Rectal smooth muscle tissue (tissue), 1 donor: ENCODE measurements around the gene LRRFIP1.

Experiments
- H3K27ac ChIP-seq: one replicate; pipeline ENCODE4 v1.7.0; 2013; ENCODE audit warnings: low read depth, low read length, inconsistent platforms
- H3K27me3 ChIP-seq: one replicate; pipeline ENCODE4 v1.7.0; 2013; ENCODE audit warnings: low read length; ENCODE audit not compliant: control insufficient read depth, insufficient read depth
- H3K36me3 ChIP-seq: one replicate; pipeline ENCODE4 v1.7.0; 2013; ENCODE audit warnings: low read length; ENCODE audit not compliant: control insufficient read depth, insufficient read depth
- H3K4me1 ChIP-seq: one replicate; pipeline ENCODE4 v1.7.0; 2013; ENCODE audit warnings: low read length; ENCODE audit not compliant: control insufficient read depth, insufficient read depth
- H3K4me3 ChIP-seq: one replicate; pipeline ENCODE4 v1.7.0; 2013; ENCODE audit warnings: low read length
- H3K9ac ChIP-seq: one replicate; pipeline ENCODE4 v1.7.0; 2013; ENCODE audit warnings: low read length

The LRRFIP1 gene

DNA sequence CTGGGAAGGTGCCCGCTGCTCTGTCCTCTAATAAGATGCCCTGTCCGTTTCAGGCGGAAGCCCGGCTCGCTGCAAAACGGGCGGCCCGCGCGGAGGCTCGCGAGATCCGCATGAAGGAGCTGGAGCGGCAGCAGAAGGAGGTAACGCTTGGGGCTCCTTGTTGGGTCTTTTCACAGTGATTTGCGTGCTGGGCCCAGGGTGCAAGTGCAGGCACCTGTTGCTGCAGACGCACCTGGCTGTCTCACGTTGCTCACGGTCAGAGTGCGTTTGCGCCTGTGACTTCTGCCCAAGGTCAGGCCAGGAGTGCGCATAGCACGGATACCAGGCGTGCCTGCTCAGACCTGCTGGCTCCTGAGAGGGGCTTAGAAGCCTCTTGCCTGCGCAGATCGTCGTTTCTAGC is 81.1 kb downstream of the LRRFIP1 start:
- H3K27ac ChIP-seq = peak overlapping the region; percentile 96
- H3K4me3 ChIP-seq = no peak overlapping the region
- no peaks in the 10 kb centered on the region for H3K36me3 ChIP-seq
- no peaks in the 10 kb centered on the region for H3K27me3 ChIP-seq
- H3K4me1 ChIP-seq = peaks cover 36% of the 10 kb centered on the region
- H3K9ac ChIP-seq = no peak overlapping the region

GRCh38 chr2:237708961-237709360 is 81.6 kb downstream of the LRRFIP1 start:
- no peaks in the 10 kb centered on the region for H3K27me3 ChIP-seq
- H3K4me1 ChIP-seq = peaks cover 33% of the 10 kb centered on the region
- no peaks in the 10 kb centered on the region for H3K36me3 ChIP-seq
- H3K9ac ChIP-seq = no peak overlapping the region
- H3K4me3 ChIP-seq = no peak overlapping the region
- H3K27ac ChIP-seq = peak overlapping the region; percentile 50

DNA sequence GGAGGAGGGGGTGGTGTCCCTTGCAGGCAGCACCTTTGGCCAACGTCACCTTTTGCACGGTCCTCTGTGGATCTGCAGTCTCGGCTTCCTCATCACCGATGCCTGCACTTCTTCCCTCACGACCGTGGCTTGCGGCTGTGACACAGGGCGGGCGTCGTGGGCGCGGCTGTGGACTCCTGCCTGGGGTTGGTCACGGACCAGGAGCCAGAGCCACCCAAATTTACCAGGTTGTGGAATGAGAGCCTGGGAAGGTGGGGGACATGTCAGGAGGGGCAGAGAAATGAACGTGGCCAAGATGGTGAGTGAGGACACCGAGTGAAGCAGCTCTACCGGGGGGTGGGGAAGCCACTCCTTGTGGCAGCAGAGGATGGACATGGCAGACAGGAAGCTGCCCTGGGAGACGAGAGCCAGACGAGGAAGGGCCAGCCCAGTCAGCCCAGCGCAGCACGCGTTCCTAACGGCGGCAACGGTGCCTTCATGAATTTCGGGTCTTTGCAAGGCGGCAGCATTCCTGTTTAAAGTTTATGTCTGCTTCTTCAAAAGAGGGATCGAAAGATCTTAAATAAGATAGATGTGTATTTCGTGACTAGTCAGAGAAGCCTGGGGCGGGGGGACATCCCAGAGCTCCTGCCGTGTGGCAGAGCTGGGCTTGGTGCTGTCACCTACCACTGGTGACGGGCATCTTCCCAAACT is 84.2 kb downstream of the LRRFIP1 start:
- H3K27ac ChIP-seq = no peak overlapping the region
- H3K4me3 ChIP-seq = no peak overlapping the region
- peaks cover 43% of the 10 kb centered on the region for H3K4me1 ChIP-seq
- H3K36me3 ChIP-seq = no peaks in the 10 kb centered on the region
- H3K9ac ChIP-seq = no peak overlapping the region
- no peaks in the 10 kb centered on the region for H3K27me3 ChIP-seq

DNA sequence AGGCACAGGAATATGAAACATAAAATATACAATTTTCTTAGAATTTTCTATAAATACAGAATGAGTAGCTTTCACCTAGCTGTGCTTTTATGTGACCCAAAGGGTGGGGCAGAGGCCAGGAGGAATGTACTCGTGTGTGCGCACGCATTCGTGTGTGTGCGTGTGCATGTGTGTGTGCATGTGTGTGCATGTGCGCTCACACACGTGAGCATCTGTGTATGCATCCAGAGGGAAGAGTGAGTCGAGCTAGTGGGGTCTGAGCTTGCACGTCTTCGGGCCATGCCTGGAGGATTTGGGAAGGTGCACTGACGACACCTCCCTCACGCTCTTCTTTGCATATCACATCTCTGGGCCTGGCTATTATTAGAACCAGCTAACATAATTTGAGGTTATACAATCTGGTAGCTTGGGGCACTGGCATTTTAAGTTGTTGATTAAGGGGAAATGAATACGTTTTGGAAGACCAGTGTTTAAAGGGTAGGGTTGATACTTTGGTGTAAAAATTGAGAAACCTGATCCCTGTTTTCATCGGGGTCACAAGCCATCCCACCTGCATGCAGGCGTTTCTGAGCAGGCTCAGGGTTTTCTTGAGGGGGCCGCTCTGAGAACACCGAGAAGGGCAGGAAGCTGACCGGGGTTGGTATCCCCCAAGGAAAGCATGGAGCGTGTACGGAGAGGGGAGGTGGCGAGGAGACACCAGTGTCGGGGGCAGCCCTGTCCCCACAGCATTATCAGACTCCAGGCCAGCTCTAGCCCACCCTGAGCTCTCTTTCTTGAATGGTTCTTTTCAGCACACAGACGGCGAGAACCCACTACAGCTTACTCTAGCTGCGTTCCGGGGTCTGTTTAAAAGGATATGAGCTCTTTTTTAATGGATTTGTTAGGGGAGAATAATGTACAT is 85.3 kb downstream of the LRRFIP1 start:
- no peaks in the 10 kb centered on the region for H3K36me3 ChIP-seq
- H3K9ac ChIP-seq = no peak overlapping the region
- no peaks in the 10 kb centered on the region for H3K27me3 ChIP-seq
- H3K4me1 ChIP-seq = peaks cover 33% of the 10 kb centered on the region
- no peak overlapping the region for H3K4me3 ChIP-seq
- no peak overlapping the region for H3K27ac ChIP-seq

- Histone ChIP-seq H3K27ac (peak overlapping the region; percentile 87), H3K27me3 (no peaks in the 10 kb centered on the region), H3K4me1 (peaks cover 24% of the 10 kb centered on the region), H3K4me3 (peak overlapping the region; percentile 46), H3K36me3 (no peaks in the 10 kb centered on the region), H3K9ac (peak overlapping the region; percentile 1)
Observed at GRCh38 chr2:237714690-237715458, 87.5 kb downstream of the LRRFIP1 start.

GRCh38 chr2:237715459-237715947 is 88.1 kb downstream of the LRRFIP1 start:
- Histone ChIP-seq H3K4me1 (peaks cover 24% of the 10 kb centered on the region), H3K36me3 (no peaks in the 10 kb centered on the region), H3K9ac (peak overlapping the region; percentile 1), H3K27me3 (no peaks in the 10 kb centered on the region), H3K27ac (peak overlapping the region; percentile 87), H3K4me3 (peak overlapping the region; percentile 46)

DNA sequence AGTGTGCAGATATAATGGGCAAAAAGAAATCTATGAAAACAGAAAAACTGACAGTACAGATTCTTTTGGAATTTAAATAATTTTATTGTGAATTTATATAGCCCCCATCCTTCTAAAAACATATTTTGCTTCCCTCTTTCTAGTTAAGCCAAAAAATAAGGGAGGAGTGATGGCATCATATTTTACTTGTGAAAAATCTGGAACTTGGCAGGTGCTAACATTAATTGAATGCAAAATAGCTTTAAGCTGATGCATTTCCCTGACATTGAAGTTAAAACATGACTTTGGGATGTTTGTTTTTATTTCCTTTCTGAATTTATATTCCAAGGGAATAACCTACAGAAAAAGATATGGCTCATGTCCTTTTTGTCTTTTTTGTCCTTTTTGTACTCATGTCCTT is 88.6 kb downstream of the LRRFIP1 start:
- H3K36me3 ChIP-seq = no peaks in the 10 kb centered on the region
- H3K27me3 ChIP-seq = no peaks in the 10 kb centered on the region
- H3K4me3 ChIP-seq = no peak overlapping the region
- peak overlapping the region; percentile 87 for H3K27ac ChIP-seq
- H3K9ac ChIP-seq = no peak overlapping the region
- H3K4me1 ChIP-seq = peaks cover 24% of the 10 kb centered on the region

DNA sequence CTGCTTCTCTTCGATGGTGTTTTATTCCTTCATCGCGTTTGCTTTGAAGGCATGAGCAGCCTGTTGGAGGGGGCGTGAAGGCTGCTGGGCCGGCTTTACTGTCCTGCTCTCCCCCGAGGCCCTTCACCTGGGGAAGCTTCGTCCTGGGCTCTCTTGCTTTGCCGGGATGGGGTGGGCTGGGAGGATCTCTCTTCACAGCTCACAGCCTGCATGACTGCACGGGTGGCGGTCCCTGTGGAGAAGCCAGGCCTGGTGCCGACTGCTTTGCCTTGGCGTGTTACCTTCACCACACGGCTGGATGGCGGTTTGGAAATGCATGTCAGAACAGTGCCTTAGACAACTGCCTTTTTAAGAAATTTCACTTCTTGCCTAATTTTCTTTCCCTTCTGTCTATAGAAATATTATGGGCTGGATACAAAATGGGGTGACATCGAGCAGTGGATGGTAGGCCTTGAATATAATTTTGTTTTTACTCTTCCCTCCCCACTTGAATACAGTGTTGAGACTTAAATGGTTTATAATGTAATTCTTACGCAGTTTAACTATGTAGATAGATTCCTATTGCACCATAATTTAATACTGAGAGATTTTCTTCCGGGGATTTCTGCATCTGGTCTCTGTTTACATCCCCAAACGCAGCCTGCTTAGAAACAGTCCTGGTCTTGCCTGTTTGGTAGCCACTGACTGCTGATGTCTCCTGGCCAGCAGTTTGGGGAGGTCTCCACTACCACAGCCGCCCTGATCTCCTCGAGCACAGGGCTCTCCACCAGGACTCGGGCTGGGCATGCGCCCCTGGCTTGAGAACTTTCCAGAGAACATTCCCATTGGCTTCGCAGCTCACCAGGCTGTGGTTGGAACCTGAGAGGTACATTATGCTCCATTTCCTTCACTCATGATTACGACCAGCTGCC is 90.2 kb downstream of the LRRFIP1 start:
- Histone ChIP-seq H3K27me3 (no peaks in the 10 kb centered on the region), H3K4me1 (peaks cover 24% of the 10 kb centered on the region), H3K4me3 (no peak overlapping the region), H3K36me3 (no peaks in the 10 kb centered on the region), H3K9ac (no peak overlapping the region), H3K27ac (peak overlapping the region; percentile 58)

DNA sequence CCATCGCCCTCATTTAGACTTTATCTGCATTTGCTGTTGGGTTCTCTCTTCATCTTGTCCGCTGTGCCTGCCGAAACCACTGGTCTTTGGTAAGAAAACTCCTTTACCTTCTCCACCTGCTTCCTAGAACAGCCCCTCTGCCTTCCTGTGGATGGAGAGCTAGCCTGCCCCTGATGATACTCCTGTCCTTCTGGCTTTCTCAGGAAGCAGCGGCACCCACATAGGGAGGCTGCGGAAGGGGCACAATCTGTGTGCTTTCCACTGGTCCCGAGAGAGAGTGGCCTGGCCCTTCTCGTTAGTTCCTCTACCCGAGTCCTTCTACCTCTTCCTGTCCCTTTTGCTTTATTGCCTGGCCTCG is 90.9 kb downstream of the LRRFIP1 start:
- Histone ChIP-seq H3K9ac (no peak overlapping the region), H3K4me1 (peaks cover 24% of the 10 kb centered on the region), H3K27me3 (no peaks in the 10 kb centered on the region), H3K4me3 (no peak overlapping the region), H3K36me3 (no peaks in the 10 kb centered on the region), H3K27ac (peak overlapping the region; percentile 58)

DNA sequence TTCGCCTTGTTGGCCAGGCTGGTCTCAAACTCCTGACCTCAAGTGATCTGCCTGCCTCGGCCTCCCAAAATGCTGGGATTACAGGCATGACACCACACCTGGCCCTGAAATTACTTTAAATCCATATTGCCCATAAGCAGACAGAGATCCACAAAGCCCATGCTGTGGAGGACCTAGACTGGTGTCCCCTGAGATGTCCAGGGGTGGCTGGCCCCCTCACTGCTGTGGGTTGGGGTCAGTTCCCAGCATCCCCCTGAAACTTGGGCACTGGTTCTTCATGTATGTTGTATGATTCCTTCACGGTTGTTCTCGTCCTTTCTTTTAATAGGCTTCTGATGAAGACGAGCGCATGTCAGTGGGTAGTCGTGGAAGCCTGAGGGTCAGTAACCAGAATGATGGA is 93.1 kb downstream of the LRRFIP1 start:
- no peaks in the 10 kb centered on the region for H3K27me3 ChIP-seq
- H3K4me3 ChIP-seq = no peak overlapping the region
- H3K9ac ChIP-seq = no peak overlapping the region
- H3K36me3 ChIP-seq = no peaks in the 10 kb centered on the region
- no peak overlapping the region for H3K27ac ChIP-seq
- H3K4me1 ChIP-seq = peaks cover 11% of the 10 kb centered on the region

- Histone ChIP-seq H3K9ac (no peak overlapping the region), H3K4me1 (peaks cover 6% of the 10 kb centered on the region), H3K36me3 (no peaks in the 10 kb centered on the region), H3K4me3 (no peak overlapping the region), H3K27me3 (no peaks in the 10 kb centered on the region), H3K27ac (no peak overlapping the region)
Observed at GRCh38 chr2:237720957-237721356, 93.6 kb downstream of the LRRFIP1 start.
